Glutamatergic neuron (in vitro differentiated cells): ENCODE data around the gene INF2. TPM values are rescaled to one million over a fixed set of nuclear protein-coding genes. Genes with fewer than 3 reads are reported as not detected.

Experiments
- DNase-seq: peaks from one replicate; pipeline ENCODE4 v3.0.0; 2022
- H3K27ac Mint-ChIP-seq: one replicate; pipeline ENCODE4 v1.8.0; 2020; ENCODE audit warnings: mild to moderate bottlenecking, mixed read lengths, inconsistent platforms; ENCODE audit not compliant: unreplicated experiment
- H3K27me3 Mint-ChIP-seq: one replicate; pipeline ENCODE4 v1.8.0; 2020; ENCODE audit warnings: mild to moderate bottlenecking, moderate library complexity, mixed read lengths, inconsistent platforms; ENCODE audit not compliant: unreplicated experiment
- H3K36me3 Mint-ChIP-seq: one replicate; pipeline ENCODE4 v1.8.0; 2020; ENCODE audit warnings: mild to moderate bottlenecking, mixed read lengths, inconsistent platforms; ENCODE audit not compliant: unreplicated experiment
- H3K4me1 Mint-ChIP-seq: one replicate; pipeline ENCODE4 v1.8.0; 2020; ENCODE audit warnings: mild to moderate bottlenecking, low read depth, mixed read lengths, inconsistent platforms; ENCODE audit not compliant: unreplicated experiment
- H3K4me3 Mint-ChIP-seq: one replicate; pipeline ENCODE4 v1.8.0; 2020; ENCODE audit warnings: mild to moderate bottlenecking, mixed read lengths, inconsistent platforms; ENCODE audit not compliant: unreplicated experiment
- H3K9me3 Mint-ChIP-seq: one replicate; pipeline ENCODE4 v1.8.0; 2020; ENCODE audit warnings: mild to moderate bottlenecking, moderate library complexity, mixed read lengths, inconsistent platforms; ENCODE audit not compliant: unreplicated experiment
- total RNA-seq: library from RNA; stranded (reverse); fragmentation: NEBNext Ultra II Directional; extraction: Animal tissue kit (Norgen Biotek cat#: 25700); gene quantifications from one replicate; pipeline ENCODE4 v1.2.1, GENCODE V29; 2021; ENCODE audit not compliant: unreplicated experiment
- TF ChIP-seq, protein P1 (sequence below): fragments of 200-600 bp; sonication (generic); IDR thresholded peaks from one replicate; pipeline ENCODE4 v1.5.0; 2021; ENCODE audit not compliant: partially characterized antibody, unreplicated experiment

Gene INF2
- total RNA-seq, 1 donor from 2014 or later, result 11.8 TPM

DNA sequence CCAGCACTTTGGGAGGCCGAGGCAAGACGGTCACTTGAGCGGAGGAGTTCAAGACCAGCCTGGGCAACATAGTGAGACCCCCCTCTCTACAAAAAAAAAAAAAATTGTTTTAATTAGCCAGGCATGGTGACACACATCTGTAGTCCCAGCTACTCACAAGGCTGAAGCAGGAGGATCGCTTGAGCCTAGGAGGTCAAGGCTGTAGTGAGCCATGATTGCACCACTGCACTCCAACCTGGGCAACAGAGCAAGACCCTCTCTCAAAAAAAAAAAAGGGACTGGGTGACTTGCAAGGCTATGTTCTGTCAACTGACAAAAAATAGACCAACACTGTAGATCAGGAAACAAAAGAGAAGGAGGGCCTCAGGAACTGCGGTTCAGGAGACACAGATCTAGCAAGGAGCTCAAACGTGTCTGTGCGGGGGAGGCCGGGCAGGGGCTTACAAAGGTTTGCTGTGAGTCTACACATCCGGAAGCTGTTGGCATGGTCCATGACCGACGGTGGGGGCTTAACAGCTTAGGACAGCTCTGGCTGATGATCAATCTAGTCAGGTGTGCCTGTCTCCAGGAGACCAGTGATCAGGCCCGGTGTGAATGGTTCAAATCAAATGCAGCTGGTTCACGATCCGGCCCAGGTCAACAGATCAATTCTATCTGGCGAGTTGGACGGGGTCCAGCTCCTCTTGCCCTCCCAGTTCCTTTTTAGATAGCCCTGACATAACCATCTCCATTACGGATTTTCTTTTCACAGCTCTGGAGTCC is 31.7 kb upstream of the INF2 start:
- H3K4me3 Mint-ChIP-seq, result no peak overlapping the region
- peaks cover 5% of the 10 kb centered on the region for H3K27me3 Mint-ChIP-seq
- peak overlapping the region; percentile 24 for H3K27ac Mint-ChIP-seq
- H3K36me3 Mint-ChIP-seq, result peaks cover 15% of the 10 kb centered on the region
- no peak for DNase-seq
- H3K4me1 Mint-ChIP-seq, result peaks cover 7% of the 10 kb centered on the region
- H3K9me3 Mint-ChIP-seq, result peaks cover 22% of the 10 kb centered on the region
- TF ChIP-seq, protein P1, sequence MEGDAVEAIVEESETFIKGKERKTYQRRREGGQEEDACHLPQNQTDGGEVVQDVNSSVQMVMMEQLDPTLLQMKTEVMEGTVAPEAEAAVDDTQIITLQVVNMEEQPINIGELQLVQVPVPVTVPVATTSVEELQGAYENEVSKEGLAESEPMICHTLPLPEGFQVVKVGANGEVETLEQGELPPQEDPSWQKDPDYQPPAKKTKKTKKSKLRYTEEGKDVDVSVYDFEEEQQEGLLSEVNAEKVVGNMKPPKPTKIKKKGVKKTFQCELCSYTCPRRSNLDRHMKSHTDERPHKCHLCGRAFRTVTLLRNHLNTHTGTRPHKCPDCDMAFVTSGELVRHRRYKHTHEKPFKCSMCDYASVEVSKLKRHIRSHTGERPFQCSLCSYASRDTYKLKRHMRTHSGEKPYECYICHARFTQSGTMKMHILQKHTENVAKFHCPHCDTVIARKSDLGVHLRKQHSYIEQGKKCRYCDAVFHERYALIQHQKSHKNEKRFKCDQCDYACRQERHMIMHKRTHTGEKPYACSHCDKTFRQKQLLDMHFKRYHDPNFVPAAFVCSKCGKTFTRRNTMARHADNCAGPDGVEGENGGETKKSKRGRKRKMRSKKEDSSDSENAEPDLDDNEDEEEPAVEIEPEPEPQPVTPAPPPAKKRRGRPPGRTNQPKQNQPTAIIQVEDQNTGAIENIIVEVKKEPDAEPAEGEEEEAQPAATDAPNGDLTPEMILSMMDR, result no peak

DNA sequence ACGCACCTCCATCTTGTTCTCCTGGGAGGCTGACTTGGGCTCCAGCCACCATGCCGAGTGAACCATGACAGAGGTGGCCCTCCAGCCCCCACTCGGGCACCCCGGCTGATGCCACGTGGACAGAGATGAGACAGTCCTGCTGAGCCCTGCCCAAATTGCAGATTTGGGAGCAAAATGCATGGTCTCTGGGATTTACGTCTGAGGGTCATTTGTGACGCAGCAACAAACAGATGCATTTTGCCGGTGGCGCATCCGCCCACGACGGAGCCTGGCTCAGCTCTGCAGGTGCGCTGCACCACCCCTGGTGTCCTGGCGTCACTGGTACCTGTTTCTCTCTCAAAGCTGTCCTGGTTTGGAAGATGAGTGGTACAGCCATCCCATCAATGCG is 31.1 kb upstream of the INF2 start:
- DNase-seq, result no peak
- Mint-ChIP-seq H3K4me1 (peaks cover 7% of the 10 kb centered on the region), H3K27ac (no peak overlapping the region), H3K4me3 (no peak overlapping the region), H3K9me3 (peaks cover 21% of the 10 kb centered on the region), H3K36me3 (peaks cover 12% of the 10 kb centered on the region), H3K27me3 (peaks cover 5% of the 10 kb centered on the region)
- TF ChIP-seq, protein P1, result no peak

DNA sequence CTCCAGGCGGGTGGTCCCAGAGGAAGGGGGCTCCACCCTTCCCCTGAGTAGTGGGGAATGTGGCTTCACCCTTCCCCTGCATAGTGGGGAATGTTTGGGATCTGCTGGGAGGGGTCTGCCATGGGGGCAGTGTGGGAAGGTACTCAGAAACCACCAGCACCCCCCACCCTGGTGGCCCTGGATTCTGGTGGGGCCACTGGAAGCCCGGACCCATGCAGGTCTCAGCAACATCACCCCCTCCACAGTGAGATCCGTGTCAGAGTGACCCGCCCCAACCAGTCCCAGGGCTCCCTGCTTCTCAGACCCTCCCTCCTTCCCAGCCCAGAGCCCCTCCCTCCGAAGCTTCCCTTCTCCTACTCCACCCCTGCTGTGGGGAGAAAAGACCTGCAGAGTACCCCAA is 30.3 kb upstream of the INF2 start:
- H3K4me1 Mint-ChIP-seq, result peaks cover 7% of the 10 kb centered on the region

DNA sequence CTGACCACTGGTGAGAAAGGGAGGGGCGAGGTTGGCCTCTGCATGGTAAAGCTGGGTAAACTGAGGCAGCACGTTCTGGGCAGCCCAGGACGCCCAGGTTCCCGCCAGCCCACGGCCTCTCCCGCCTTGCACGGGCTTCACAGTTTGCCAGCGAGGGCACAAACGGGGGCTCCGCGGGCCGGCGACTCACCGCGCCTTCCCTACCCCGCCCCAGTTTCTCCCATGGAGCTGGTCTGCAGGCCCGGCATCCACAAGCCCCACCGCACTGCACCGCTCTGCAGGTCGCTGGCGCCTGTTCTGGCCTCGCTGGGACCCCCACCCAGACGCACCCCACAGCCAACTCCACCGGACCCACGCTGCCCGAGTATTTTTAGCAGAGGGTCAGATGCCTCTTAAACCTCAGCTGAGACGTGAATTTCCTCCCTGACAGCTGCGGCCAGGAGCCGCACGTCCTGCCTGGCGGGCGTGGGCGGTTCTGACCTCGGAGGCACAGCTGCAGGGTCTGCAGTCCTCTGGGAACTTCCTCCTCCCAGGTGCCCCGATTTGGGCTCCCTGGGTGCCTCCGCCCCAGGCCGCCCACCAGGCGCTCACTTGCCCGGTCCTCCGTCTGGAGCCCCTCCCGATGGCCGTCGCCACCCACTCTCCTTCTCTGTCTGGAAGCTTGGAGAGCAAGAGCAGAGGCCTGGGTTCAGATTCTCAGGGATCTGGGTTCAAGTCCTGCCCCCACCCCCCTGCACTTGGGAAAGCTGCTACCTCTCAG is 29.5 kb upstream of the INF2 start:
- Mint-ChIP-seq H3K36me3 (peaks cover 8% of the 10 kb centered on the region), H3K27ac (no peak overlapping the region), H3K4me1 (peaks cover 8% of the 10 kb centered on the region), H3K9me3 (peaks cover 10% of the 10 kb centered on the region), H3K4me3 (no peak overlapping the region), H3K27me3 (peaks cover 4% of the 10 kb centered on the region)
- no peak for DNase-seq
- TF ChIP-seq, protein P1, result no peak

More for the DNA sequence above, 30.3 kb upstream of the INF2 start:
- no peak overlapping the region for H3K4me3 Mint-ChIP-seq
- no peak for DNase-seq
- TF ChIP-seq, protein P1, result no peak
- peaks cover 7% of the 10 kb centered on the region for H3K36me3 Mint-ChIP-seq
- H3K27me3 Mint-ChIP-seq, result peaks cover 5% of the 10 kb centered on the region
- no peak overlapping the region for H3K27ac Mint-ChIP-seq
- peaks cover 14% of the 10 kb centered on the region for H3K9me3 Mint-ChIP-seq

DNA sequence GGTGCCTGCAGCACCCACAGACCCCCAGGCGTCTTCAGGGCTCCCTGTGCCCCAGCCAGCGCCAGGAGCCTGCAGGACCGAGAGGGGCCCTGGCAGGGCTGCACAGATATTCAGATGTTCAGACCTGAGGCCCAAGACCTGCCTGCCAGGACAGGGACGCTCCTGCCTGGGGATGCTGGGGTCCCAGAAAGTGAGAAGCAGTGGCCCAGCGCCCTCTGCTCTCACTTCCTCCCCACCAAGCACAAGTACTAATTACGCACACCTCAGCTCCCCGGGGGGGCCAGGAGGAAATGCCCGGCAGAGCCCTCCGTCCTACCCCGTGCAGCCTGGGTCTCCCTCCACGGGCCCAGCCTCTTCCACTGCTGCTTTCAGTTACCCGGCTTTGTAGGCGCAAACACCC is 28.8 kb upstream of the INF2 start:
- peaks cover 13% of the 10 kb centered on the region for H3K4me1 Mint-ChIP-seq
- TF ChIP-seq, protein P1, result no peak
- peaks cover 7% of the 10 kb centered on the region for H3K27me3 Mint-ChIP-seq
- DNase-seq, result no peak
- H3K4me3 Mint-ChIP-seq, result no peak overlapping the region
- H3K36me3 Mint-ChIP-seq, result peaks cover 10% of the 10 kb centered on the region
- H3K27ac Mint-ChIP-seq, result no peak overlapping the region
- H3K9me3 Mint-ChIP-seq, result peaks cover 11% of the 10 kb centered on the region
